ENCODE measurements around the gene SUPT3H.

SUPT3H gene

GRCh38 chr6:45305546-45305945 lies 72.2 kb downstream of the SUPT3H start:
- Histone ChIP-seq H3K56ac (ENCODE audit: low read length) (no peak overlapping the region), H3K79me1 (ENCODE audit: low read length) (peaks cover 4% of the 10 kb centered on the region), H2BK5ac (ENCODE audit: low read length) (no peak overlapping the region), H3K9ac (ENCODE audit: low read length) (no peak overlapping the region), H3K18ac (ENCODE audit: low read length) (no peak overlapping the region), H3K4me3 (ENCODE audit: low read length) (no peak overlapping the region), H3K79me2 (ENCODE audit: control insufficient read depth, insufficient read depth, low read length) (no peaks in the 10 kb centered on the region), H2AK5ac (ENCODE audit: low read length) (no peak overlapping the region), H3K4ac (ENCODE audit: low read depth, low read length) (no peak overlapping the region), H3K27ac (ENCODE audit: low read depth, low read length) (no peak overlapping the region), H3K4me1 (ENCODE audit: control insufficient read depth, low read depth, low read length) (no peaks in the 10 kb centered on the region), H2BK15ac (replicated peaks; ENCODE audit: low read depth) (no peak overlapping the region), H4K5ac (ENCODE audit: low read length) (no peak overlapping the region), H3K27me3 (ENCODE audit: insufficient read depth, low read length, poor library complexity) (no peaks in the 10 kb centered on the region), H3K23ac (ENCODE audit: low read length) (no peak overlapping the region), H3K4me2 (ENCODE audit: low read length) (no peak overlapping the region), H4K8ac (ENCODE audit: low read depth, low read length) (no peak overlapping the region), H3K36me3 (ENCODE audit: control insufficient read depth, insufficient read depth, low read length) (no peaks in the 10 kb centered on the region), H2BK120ac (ENCODE audit: low read depth, low read length) (no peak overlapping the region)
- no CpG with 5 or more reads among the region's 1 CpG for WGBS (ENCODE audit: extremely low coverage, insufficient coverage, low lambda C conversion rate)
- DNase-seq, result no peak

GRCh38 chr6:45302832-45303231 lies 74.9 kb downstream of the SUPT3H start:
- Histone ChIP-seq H3K56ac (ENCODE audit: low read length) (no peak overlapping the region), H3K79me1 (ENCODE audit: low read length) (peaks cover 4% of the 10 kb centered on the region), H3K36me3 (ENCODE audit: control insufficient read depth, insufficient read depth, low read length) (no peaks in the 10 kb centered on the region), H3K18ac (ENCODE audit: low read length) (no peak overlapping the region), H3K4me1 (ENCODE audit: control insufficient read depth, low read depth, low read length) (no peaks in the 10 kb centered on the region), H3K27ac (ENCODE audit: low read depth, low read length) (no peak overlapping the region), H2BK120ac (ENCODE audit: low read depth, low read length) (no peak overlapping the region), H3K4me3 (ENCODE audit: low read length) (no peak overlapping the region), H3K4me2 (ENCODE audit: low read length) (no peak overlapping the region), H3K9ac (ENCODE audit: low read length) (no peak overlapping the region), H2AK5ac (ENCODE audit: low read length) (no peak overlapping the region), H4K5ac (ENCODE audit: low read length) (no peak overlapping the region), H3K79me2 (ENCODE audit: control insufficient read depth, insufficient read depth, low read length) (no peaks in the 10 kb centered on the region), H3K23ac (ENCODE audit: low read length) (no peak overlapping the region), H3K4ac (ENCODE audit: low read depth, low read length) (no peak overlapping the region), H2BK5ac (ENCODE audit: low read length) (no peak overlapping the region), H2BK15ac (replicated peaks; ENCODE audit: low read depth) (no peak overlapping the region), H4K8ac (ENCODE audit: low read depth, low read length) (no peak overlapping the region), H3K27me3 (ENCODE audit: insufficient read depth, low read length, poor library complexity) (no peaks in the 10 kb centered on the region)
- DNase-seq, result no peak
- no CpG with 5 or more reads among the region's 3 CpGs for WGBS (ENCODE audit: extremely low coverage, insufficient coverage, low lambda C conversion rate)

GRCh38 chr6:45301348-45302142 lies 76.2 kb downstream of the SUPT3H start:
- Histone ChIP-seq H2BK5ac (ENCODE audit: low read length) (no peak overlapping the region), H3K79me2 (ENCODE audit: control insufficient read depth, insufficient read depth, low read length) (no peaks in the 10 kb centered on the region), H2AK5ac (ENCODE audit: low read length) (no peak overlapping the region), H3K9ac (ENCODE audit: low read length) (no peak overlapping the region), H3K4me3 (ENCODE audit: low read length) (no peak overlapping the region), H3K27ac (ENCODE audit: low read depth, low read length) (no peak overlapping the region), H3K27me3 (ENCODE audit: insufficient read depth, low read length, poor library complexity) (no peaks in the 10 kb centered on the region), H3K36me3 (ENCODE audit: control insufficient read depth, insufficient read depth, low read length) (no peaks in the 10 kb centered on the region), H2BK120ac (ENCODE audit: low read depth, low read length) (no peak overlapping the region), H3K56ac (ENCODE audit: low read length) (no peak overlapping the region), H3K4ac (ENCODE audit: low read depth, low read length) (no peak overlapping the region), H3K4me1 (ENCODE audit: control insufficient read depth, low read depth, low read length) (no peaks in the 10 kb centered on the region), H3K18ac (ENCODE audit: low read length) (no peak overlapping the region), H4K8ac (ENCODE audit: low read depth, low read length) (no peak overlapping the region), H2BK15ac (replicated peaks; ENCODE audit: low read depth) (no peak overlapping the region), H3K23ac (ENCODE audit: low read length) (no peak overlapping the region), H3K79me1 (ENCODE audit: low read length) (peaks cover 4% of the 10 kb centered on the region), H4K5ac (ENCODE audit: low read length) (no peak overlapping the region), H3K4me2 (ENCODE audit: low read length) (no peak overlapping the region)
- WGBS (ENCODE audit: extremely low coverage, insufficient coverage, low lambda C conversion rate), result no CpG with 5 or more reads among the region's 3 CpGs
- no peak for DNase-seq

- H3K9ac ChIP-seq (ENCODE audit: low read length), result no peak overlapping the region
- no peak overlapping the region for H2BK15ac ChIP-seq (replicated peaks; ENCODE audit: low read depth)
- no peak overlapping the region for H3K4me3 ChIP-seq (ENCODE audit: low read length)
- H3K23ac ChIP-seq (ENCODE audit: low read length), result no peak overlapping the region
- no peak overlapping the region for H4K5ac ChIP-seq (ENCODE audit: low read length)
- no peak overlapping the region for H2BK120ac ChIP-seq (ENCODE audit: low read depth, low read length)
- H2BK5ac ChIP-seq (ENCODE audit: low read length), result no peak overlapping the region
- no peaks in the 10 kb centered on the region for H3K79me1 ChIP-seq (ENCODE audit: low read length)
- H3K4me2 ChIP-seq (ENCODE audit: low read length), result no peak overlapping the region
- H3K18ac ChIP-seq (ENCODE audit: low read length), result no peak overlapping the region
- no peak for DNase-seq
- no peaks in the 10 kb centered on the region for H3K4me1 ChIP-seq (ENCODE audit: control insufficient read depth, low read depth, low read length)
- no peak overlapping the region for H3K56ac ChIP-seq (ENCODE audit: low read length)
- no peak overlapping the region for H4K8ac ChIP-seq (ENCODE audit: low read depth, low read length)
- H3K36me3 ChIP-seq (ENCODE audit: control insufficient read depth, insufficient read depth, low read length), result no peaks in the 10 kb centered on the region
- H3K4ac ChIP-seq (ENCODE audit: low read depth, low read length), result no peak overlapping the region
- H3K27me3 ChIP-seq (ENCODE audit: insufficient read depth, low read length, poor library complexity), result no peaks in the 10 kb centered on the region
- H3K27ac ChIP-seq (ENCODE audit: low read depth, low read length), result no peak overlapping the region
- H3K79me2 ChIP-seq (ENCODE audit: control insufficient read depth, insufficient read depth, low read length), result no peaks in the 10 kb centered on the region
- H2AK5ac ChIP-seq (ENCODE audit: low read length), result no peak overlapping the region
- WGBS (ENCODE audit: extremely low coverage, insufficient coverage, low lambda C conversion rate), result no CpG with 5 or more reads among the region's 1 CpG
These were observed 77.0 kb downstream of the SUPT3H start for GRCh38 chr6:45300736-45301135.

GRCh38 chr6:45299096-45299581 lies 78.6 kb downstream of the SUPT3H start:
- no peak for DNase-seq
- H2BK5ac ChIP-seq (ENCODE audit: low read length), result no peak overlapping the region
- H3K4me1 ChIP-seq (ENCODE audit: control insufficient read depth, low read depth, low read length), result no peaks in the 10 kb centered on the region
- H3K23ac ChIP-seq (ENCODE audit: low read length), result no peak overlapping the region
- H3K4ac ChIP-seq (ENCODE audit: low read depth, low read length), result no peak overlapping the region
- no peak overlapping the region for H2BK15ac ChIP-seq (replicated peaks; ENCODE audit: low read depth)
- no peak overlapping the region for H3K4me2 ChIP-seq (ENCODE audit: low read length)
- H3K56ac ChIP-seq (ENCODE audit: low read length), result no peak overlapping the region
- no peak overlapping the region for H4K8ac ChIP-seq (ENCODE audit: low read depth, low read length)
- no peaks in the 10 kb centered on the region for H3K79me1 ChIP-seq (ENCODE audit: low read length)
- no peak overlapping the region for H3K27ac ChIP-seq (ENCODE audit: low read depth, low read length)
- no peak overlapping the region for H4K5ac ChIP-seq (ENCODE audit: low read length)
- H2BK120ac ChIP-seq (ENCODE audit: low read depth, low read length), result no peak overlapping the region
- no peaks in the 10 kb centered on the region for H3K79me2 ChIP-seq (ENCODE audit: control insufficient read depth, insufficient read depth, low read length)
- no peak overlapping the region for H2AK5ac ChIP-seq (ENCODE audit: low read length)
- no peaks in the 10 kb centered on the region for H3K36me3 ChIP-seq (ENCODE audit: control insufficient read depth, insufficient read depth, low read length)
- no peak overlapping the region for H3K4me3 ChIP-seq (ENCODE audit: low read length)
- no peak overlapping the region for H3K9ac ChIP-seq (ENCODE audit: low read length)
- WGBS (ENCODE audit: extremely low coverage, insufficient coverage, low lambda C conversion rate), result no CpG with 5 or more reads among the region's 3 CpGs
- no peaks in the 10 kb centered on the region for H3K27me3 ChIP-seq (ENCODE audit: insufficient read depth, low read length, poor library complexity)
- no peak overlapping the region for H3K18ac ChIP-seq (ENCODE audit: low read length)

- H2BK15ac ChIP-seq (replicated peaks; ENCODE audit: low read depth), result no peak overlapping the region
- H3K4ac ChIP-seq (ENCODE audit: low read depth, low read length), result no peak overlapping the region
- H2BK5ac ChIP-seq (ENCODE audit: low read length), result no peak overlapping the region
- no peak overlapping the region for H2BK120ac ChIP-seq (ENCODE audit: low read depth, low read length)
- no peaks in the 10 kb centered on the region for H3K79me2 ChIP-seq (ENCODE audit: control insufficient read depth, insufficient read depth, low read length)
- DNase-seq, result no peak
- H4K5ac ChIP-seq (ENCODE audit: low read length), result no peak overlapping the region
- H3K18ac ChIP-seq (ENCODE audit: low read length), result no peak overlapping the region
- no peaks in the 10 kb centered on the region for H3K27me3 ChIP-seq (ENCODE audit: insufficient read depth, low read length, poor library complexity)
- H3K79me1 ChIP-seq (ENCODE audit: low read length), result no peaks in the 10 kb centered on the region
- no peaks in the 10 kb centered on the region for H3K4me1 ChIP-seq (ENCODE audit: control insufficient read depth, low read depth, low read length)
- no peak overlapping the region for H3K56ac ChIP-seq (ENCODE audit: low read length)
- no peak overlapping the region for H4K8ac ChIP-seq (ENCODE audit: low read depth, low read length)
- no peak overlapping the region for H3K27ac ChIP-seq (ENCODE audit: low read depth, low read length)
- no peak overlapping the region for H3K23ac ChIP-seq (ENCODE audit: low read length)
- H3K4me3 ChIP-seq (ENCODE audit: low read length), result no peak overlapping the region
- no peak overlapping the region for H3K4me2 ChIP-seq (ENCODE audit: low read length)
- no peak overlapping the region for H2AK5ac ChIP-seq (ENCODE audit: low read length)
- H3K9ac ChIP-seq (ENCODE audit: low read length), result no peak overlapping the region
- H3K36me3 ChIP-seq (ENCODE audit: control insufficient read depth, insufficient read depth, low read length), result no peaks in the 10 kb centered on the region
These were observed 80.4 kb downstream of the SUPT3H start for GRCh38 chr6:45297320-45297719.
